ENCODE data around the gene ZFTA.
"Not testable (repeated sequence)": the region's sequence is repeated elsewhere in the genome, so short reads cannot be mapped to it uniquely, and the experiment has no call there.

Gene ZFTA

GRCh38 chr11:63771741-63772318 lies 3.3 kb upstream of the ZFTA start:
- DNase-seq: not testable (repeated sequence)

- DNase-seq: no peak
Measured at GRCh38 chr11:63770763-63771162, 2.2 kb upstream of the ZFTA start.

- no peak for DNase-seq
Measured at GRCh38 chr11:63769714-63770455, 1.3 kb upstream of the ZFTA start.

GRCh38 chr11:63769042-63769713 lies 603 bp upstream of the ZFTA start:
- DNase-seq: peak; percentile 51

GRCh38 chr11:63767565-63768236 lies 874 bp downstream of the ZFTA start:
- DNase-seq: peak; percentile 87

GRCh38 chr11:63767267-63767564 lies 1.4 kb downstream of the ZFTA start:
- DNase-seq: no peak

- no peak for DNase-seq
Measured at GRCh38 chr11:63766531-63767235, 1.9 kb downstream of the ZFTA start.

GRCh38 chr11:63765688-63766241 lies 2.8 kb downstream of the ZFTA start:
- DNase-seq: no peak

GRCh38 chr11:63764679-63765647 lies 3.6 kb downstream of the ZFTA start:
- no peak for DNase-seq

- DNase-seq: no peak
Measured at GRCh38 chr11:63764340-63764678, 4.3 kb downstream of the ZFTA start.

GRCh38 chr11:63763496-63764339 lies 4.9 kb downstream of the ZFTA start:
- no peak for DNase-seq

- no peak for DNase-seq
Measured at GRCh38 chr11:63762654-63763495, 5.7 kb downstream of the ZFTA start.

GRCh38 chr11:63761931-63762653 lies 6.5 kb downstream of the ZFTA start:
- DNase-seq: no peak

GRCh38 chr11:63761188-63761587 lies 7.4 kb downstream of the ZFTA start:
- DNase-seq: no peak

- DNase-seq: no peak
Measured at GRCh38 chr11:63760487-63761079, 8.0 kb downstream of the ZFTA start.

GRCh38 chr11:63756919-63757761 lies 11.4 kb downstream of the ZFTA start:
- no peak for DNase-seq

- no peak for DNase-seq
Measured at GRCh38 chr11:63749624-63750023, 19.0 kb downstream of the ZFTA start.

GRCh38 chr11:63747011-63747410 lies 21.6 kb downstream of the ZFTA start:
- no peak for DNase-seq
